HepG2 (cell line): Measurements from ENCODE around the gene HEMK1. TPM values are rescaled to one million over a fixed set of nuclear protein-coding genes. Genes with fewer than 3 reads are reported as not detected.
A peak's percentile ranks its signal among the peaks of the same experiment; 100 is the strongest.

Experiments
- ARID4A ChIP-seq: sonication (generic); formaldehyde crosslinking; IDR thresholded peaks from 2 replicates; pipeline ENCODE4 v1.5.0; 2020; ENCODE audit warnings: mild to moderate bottlenecking, missing genetic modification reagents, borderline replicate concordance
- ATF2 ChIP-seq: sonication (generic); formaldehyde crosslinking; IDR thresholded peaks from 2 replicates; pipeline ENCODE4 v1.4.0; 2020; ENCODE audit warnings: missing genetic modification reagents
- HIVEP1 ChIP-seq: sonication (generic); formaldehyde crosslinking; IDR thresholded peaks from 2 replicates; pipeline ENCODE4 v1.4.0; 2020; ENCODE audit warnings: mild to moderate bottlenecking, missing genetic modification reagents
- KAT2B ChIP-seq: fragments of 150-350 bp; IDR thresholded peaks from 2 replicates; pipeline ENCODE4 v1.6.1; 2014; ENCODE audit warnings: low read depth, low read length, borderline replicate concordance
- KDM5B ChIP-seq: sonication (generic); formaldehyde crosslinking; IDR thresholded peaks from 2 replicates; pipeline ENCODE4 v1.4.0; 2020; ENCODE audit warnings: missing genetic modification reagents, mild to moderate bottlenecking, borderline replicate concordance
- MNT ChIP-seq: fragments of 450-650 bp; IDR thresholded peaks from 2 replicates; pipeline ENCODE4 v1.6.1; 2016
- MXD1 ChIP-seq: sonication (generic); formaldehyde crosslinking; IDR thresholded peaks from 2 replicates; pipeline ENCODE4 v1.4.0; 2020; ENCODE audit warnings: mild to moderate bottlenecking, missing genetic modification reagents
- POGZ ChIP-seq: sonication (generic); formaldehyde crosslinking; IDR thresholded peaks from 2 replicates; pipeline ENCODE4 v1.4.0; 2020; ENCODE audit warnings: mild to moderate bottlenecking, missing genetic modification reagents
- RAD51 ChIP-seq: fragments of 450-650 bp; IDR thresholded peaks from 2 replicates; pipeline ENCODE4 v1.6.1; 2016; ENCODE audit warnings: borderline replicate concordance
- SCMH1 ChIP-seq: sonication (generic); formaldehyde crosslinking; IDR thresholded peaks from 2 replicates; pipeline ENCODE4 v1.9.0; 2021; ENCODE audit warnings: missing genetic modification reagents, mild to moderate bottlenecking, borderline replicate concordance
- SP1 ChIP-seq, 2 experiments: fragments of 450-650 bp in 1 of 2; sonication (generic) in 1 of 2; formaldehyde crosslinking in 1 of 2; IDR thresholded peaks; 2 replicates each; pipeline versions ENCODE4 v1.4.0 to v1.6.1; 2016 to 2020; ENCODE audit warnings: missing genetic modification reagents in 1 of 2
- STAT6 ChIP-seq: sonication (generic); formaldehyde crosslinking; IDR thresholded peaks from 2 replicates; pipeline ENCODE4 v1.4.0; 2020; ENCODE audit warnings: missing genetic modification reagents, mild to moderate bottlenecking, borderline replicate concordance
- ZNF382 ChIP-seq: sonication (generic); formaldehyde crosslinking; IDR thresholded peaks from 2 replicates; pipeline ENCODE4 v1.5.0; 2020; ENCODE audit warnings: missing genetic modification reagents, mild to moderate bottlenecking, borderline replicate concordance
- ZNF546 ChIP-seq: sonication (generic); formaldehyde crosslinking; conservative IDR thresholded peaks from 2 replicates; pipeline ENCODE4 v1.8.1; 2023; ENCODE audit warnings: mild to moderate bottlenecking, missing genetic modification reagents
- ZNF572 ChIP-seq: sonication (generic); formaldehyde crosslinking; IDR thresholded peaks from 2 replicates; pipeline ENCODE4 v1.5.1; 2020; ENCODE audit warnings: mild to moderate bottlenecking, missing genetic modification reagents
- ZNF672 ChIP-seq: sonication (generic); formaldehyde crosslinking; IDR thresholded peaks from 2 replicates; pipeline ENCODE4 v1.8.1; 2022; ENCODE audit warnings: missing genetic modification reagents
- ZNF841 ChIP-seq: sonication (generic); formaldehyde crosslinking; IDR thresholded peaks from 2 replicates; pipeline ENCODE4 v1.8.1; 2023; ENCODE audit warnings: missing genetic modification reagents, borderline replicate concordance
- polyA plus RNA-seq, 8 experiments: library from polyadenylated mRNA; depleted of rRNA in 3 of 8; stranded (reverse) in 7 of 8; unstranded in 1 of 8; fragments of >200 nt; fragmentation: Illumina TruSeq in 4 of 8; extraction: Trizol in 4 of 8; gene quantifications; 2 replicates each; pipeline versions ENCODE4 v1.2.1 to v1.2.3, GENCODE V29; 2011 to 2016; ENCODE audit warnings: low read depth in 4 of 8, missing spikeins in 1 of 8, mixed read lengths in 1 of 8; ENCODE audit not compliant: insufficient read depth in 1 of 8
- total RNA-seq, 5 experiments: library from RNA; depleted of rRNA; stranded (reverse); fragments of >200 nt; fragmentation: Illumina TruSeq; extraction: Trizol; gene quantifications; 2 replicates each; pipeline ENCODE4 v1.2.3, GENCODE V29; 2016; ENCODE audit warnings: low read depth in 1 of 5

HEMK1 gene
- total and polyA plus RNA-seq, 2 of the 13 experiments (the other 11 are each of a cell fraction or from before 2014, with no cell fraction given): 9.8 to 12.6 TPM

- TF ChIP-seq MNT: no peak
- no peak for TF ChIP-seq SP1 (IDR thresholded peaks at IDR 0.05)
- peak; percentile 82 for TF ChIP-seq SP1 (CRISPR knock-in tag; IDR thresholded peaks at IDR 0.05)
- no peak for TF ChIP-seq KAT2B
- peak; percentile 84; the same call in 1 of the 2 replicates for TF ChIP-seq ZNF572 (CRISPR knock-in tag)
- no peak for TF ChIP-seq RAD51
- no peak for TF ChIP-seq ZNF672
- TF ChIP-seq POGZ (CRISPR knock-in tag): no peak
- TF ChIP-seq KDM5B (CRISPR knock-in tag): no peak; the same call in 1 of the 2 replicates
- TF ChIP-seq ZNF841 (CRISPR knock-in tag): peak; percentile 76; the same call in 1 of the 2 replicates
- TF ChIP-seq STAT6 (CRISPR knock-in tag): 0 out of 2 replicates have a peak, but pooled peaks have one; percentile 43
- TF ChIP-seq SCMH1 (CRISPR knock-in tag): no peak
- TF ChIP-seq MXD1 (CRISPR knock-in tag): peak; percentile 74; the same call in 1 of the 2 replicates
- TF ChIP-seq ARID4A (CRISPR knock-in tag): peak; percentile 74; the same call in 1 of the 2 replicates
- TF ChIP-seq ZNF382 (CRISPR knock-in tag): no peak
- TF ChIP-seq HIVEP1: peak; percentile 84
- TF ChIP-seq ZNF546: peak; percentile 98
- TF ChIP-seq ATF2: 0 out of 2 replicates have a peak, but pooled peaks have one; percentile 25
These were observed 42.3 kb downstream of the HEMK1 start, which contains the start of gene CISH (continued) for GRCh38 chr3:50611464-50612233.
